AG10803 (cell line): ENCODE measurements around the gene CMIP.

Experiments
- DNase-seq: peaks from one replicate; pipeline ENCODE4 v3.0.0; 2010; ENCODE audit warnings: low read depth
- H3K4me3 ChIP-seq: 2 replicates; pipeline ENCODE4 v1.5.1; 2011; ENCODE audit warnings: mild to moderate bottlenecking, low read length, control low read depth
- CTCF ChIP-seq: conservative IDR thresholded peaks from 2 replicates; pipeline ENCODE4 v1.5.1; 2011; ENCODE audit warnings: mild to moderate bottlenecking, low read length, control low read depth, inconsistent platforms

CMIP gene

DNA sequence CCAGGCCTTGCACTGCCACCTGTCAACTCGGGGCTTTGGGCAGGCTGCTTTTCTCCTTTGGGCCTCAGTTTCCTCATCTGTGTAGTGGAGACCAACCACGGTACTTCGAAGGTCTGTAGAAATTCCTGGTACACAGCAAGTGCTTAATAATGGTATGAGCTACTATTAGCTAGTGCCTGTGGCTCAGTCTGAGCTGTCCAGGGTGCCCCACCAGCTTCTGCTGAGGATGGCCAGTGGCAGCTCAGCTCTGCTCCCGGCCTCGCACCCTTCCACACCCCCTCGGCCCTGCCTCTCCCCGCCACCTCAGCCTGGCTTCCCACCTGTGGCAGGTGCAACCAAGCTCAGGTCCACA lies 308.2 kb downstream of the CMIP start:
- H3K4me3 ChIP-seq, result no peak overlapping the region
- TF ChIP-seq CTCF, result no peak
- no peak for DNase-seq

DNA sequence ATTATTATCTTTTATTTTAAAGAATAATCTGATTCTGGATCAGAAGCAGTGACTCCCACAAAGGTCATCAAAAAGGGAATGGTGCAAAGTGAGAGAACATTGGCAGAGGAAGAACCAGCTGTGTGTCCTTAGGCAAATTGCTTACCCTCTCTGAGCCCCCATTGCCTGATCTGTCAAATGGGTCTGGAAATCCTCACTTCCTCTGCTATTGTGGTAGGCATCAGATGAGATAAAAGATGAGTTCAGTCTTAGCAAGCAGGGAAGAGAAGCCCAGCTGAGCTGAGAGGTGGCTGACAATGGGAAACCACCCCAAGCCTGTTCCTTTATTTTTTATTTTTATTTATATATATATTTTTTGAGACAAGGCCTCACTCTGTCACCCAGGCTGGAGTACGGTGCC lies 310.2 kb downstream of the CMIP start:
- TF ChIP-seq CTCF, result no peak
- DNase-seq, result no peak
- H3K4me3 ChIP-seq, result no peak overlapping the region

DNA sequence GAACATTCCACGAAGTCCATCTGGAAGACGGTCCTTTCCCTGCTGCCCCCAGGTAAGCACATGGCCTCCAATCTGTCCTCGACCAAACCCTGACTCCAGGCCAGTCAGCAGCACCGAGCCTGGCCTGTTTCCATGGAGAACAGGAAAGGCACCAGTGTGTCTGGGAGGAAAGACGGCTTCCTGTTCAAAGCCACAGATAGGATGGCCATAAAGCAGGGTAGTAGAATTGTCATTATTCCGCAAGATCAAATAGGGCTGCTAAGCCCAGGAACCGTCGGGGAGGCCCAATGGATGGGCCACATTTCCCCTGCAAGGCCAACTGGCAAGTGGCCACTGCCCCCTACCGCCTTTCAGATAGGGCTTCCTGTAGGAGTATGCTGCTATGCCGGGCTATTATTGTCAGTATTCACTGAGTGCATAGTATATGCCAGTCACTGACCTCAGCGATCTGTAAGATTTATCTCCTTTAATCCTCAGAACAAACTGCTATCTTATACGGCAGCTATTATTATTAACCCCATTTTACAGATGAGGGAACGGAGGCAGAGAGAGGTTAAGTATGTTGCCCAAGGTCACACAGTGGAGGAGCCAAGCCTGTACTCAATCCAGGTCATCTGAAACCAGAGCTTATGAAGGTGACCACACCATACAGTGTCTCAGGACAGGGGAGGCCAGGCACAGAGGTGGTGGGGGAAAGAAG lies 311.5 kb downstream of the CMIP start:
- TF ChIP-seq CTCF, result no peak

GRCh38 chr16:81756615-81757356 lies 312.2 kb downstream of the CMIP start:
- no peak for DNase-seq
- TF ChIP-seq CTCF, result no peak
- H3K4me3 ChIP-seq, result no peak overlapping the region

More for the DNA sequence above, 311.5 kb downstream of the CMIP start:
- no peak for DNase-seq
- no peak overlapping the region for H3K4me3 ChIP-seq

- H3K4me3 ChIP-seq, result no peak overlapping the region
- no peak for TF ChIP-seq CTCF
- no peak for DNase-seq
Observed at GRCh38 chr16:81758376-81758775, 313.8 kb downstream of the CMIP start.
